Fibroblast of mammary gland (primary cell): ENCODE data around the gene NUDT1.

Experiments used
- DNase-seq: peaks from one replicate; pipeline ENCODE4 v3.0.0-alpha.2; 2010; ENCODE audit warnings: low read depth
- H3K4me3 ChIP-seq: 2 replicates; pipeline ENCODE4 v1.5.1; 2011; ENCODE audit warnings: low read depth, mild to moderate bottlenecking, low read length, moderate library complexity; ENCODE audit not compliant: control insufficient read depth
- TF ChIP-seq, protein P1 (sequence below): conservative IDR thresholded peaks from 2 replicates; pipeline ENCODE4 v1.5.1; 2011; ENCODE audit warnings: low read depth, low read length, inconsistent platforms; ENCODE audit not compliant: control insufficient read depth, insufficient read depth

NUDT1 gene

DNA sequence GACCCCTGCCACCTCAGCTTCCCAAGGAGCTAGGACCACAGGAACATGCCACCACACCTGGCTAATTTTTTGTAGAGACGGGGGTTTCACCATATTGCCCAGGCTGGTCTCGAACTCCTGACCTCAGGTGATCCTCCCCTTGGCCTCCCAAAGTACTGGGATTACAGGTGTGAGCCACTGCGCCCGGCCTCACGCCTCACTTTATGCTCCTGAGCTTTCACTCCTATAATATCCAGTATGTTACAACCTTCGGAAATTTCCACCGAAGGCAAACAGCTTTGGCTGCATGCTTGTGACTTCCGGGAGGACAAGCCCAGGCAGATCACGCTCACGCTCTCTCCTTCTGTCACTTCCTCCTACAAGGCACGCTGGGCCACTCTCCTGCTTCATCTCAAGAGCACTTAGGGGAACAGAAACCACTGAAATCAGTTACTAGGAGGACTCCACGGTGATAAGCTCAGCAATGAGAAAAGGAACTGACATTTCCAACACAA, 4.9 kb upstream of the NUDT1 start:
- no peak for DNase-seq
- TF ChIP-seq, protein P1, sequence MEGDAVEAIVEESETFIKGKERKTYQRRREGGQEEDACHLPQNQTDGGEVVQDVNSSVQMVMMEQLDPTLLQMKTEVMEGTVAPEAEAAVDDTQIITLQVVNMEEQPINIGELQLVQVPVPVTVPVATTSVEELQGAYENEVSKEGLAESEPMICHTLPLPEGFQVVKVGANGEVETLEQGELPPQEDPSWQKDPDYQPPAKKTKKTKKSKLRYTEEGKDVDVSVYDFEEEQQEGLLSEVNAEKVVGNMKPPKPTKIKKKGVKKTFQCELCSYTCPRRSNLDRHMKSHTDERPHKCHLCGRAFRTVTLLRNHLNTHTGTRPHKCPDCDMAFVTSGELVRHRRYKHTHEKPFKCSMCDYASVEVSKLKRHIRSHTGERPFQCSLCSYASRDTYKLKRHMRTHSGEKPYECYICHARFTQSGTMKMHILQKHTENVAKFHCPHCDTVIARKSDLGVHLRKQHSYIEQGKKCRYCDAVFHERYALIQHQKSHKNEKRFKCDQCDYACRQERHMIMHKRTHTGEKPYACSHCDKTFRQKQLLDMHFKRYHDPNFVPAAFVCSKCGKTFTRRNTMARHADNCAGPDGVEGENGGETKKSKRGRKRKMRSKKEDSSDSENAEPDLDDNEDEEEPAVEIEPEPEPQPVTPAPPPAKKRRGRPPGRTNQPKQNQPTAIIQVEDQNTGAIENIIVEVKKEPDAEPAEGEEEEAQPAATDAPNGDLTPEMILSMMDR: no peak
- H3K4me3 ChIP-seq: no peak overlapping the region

DNA sequence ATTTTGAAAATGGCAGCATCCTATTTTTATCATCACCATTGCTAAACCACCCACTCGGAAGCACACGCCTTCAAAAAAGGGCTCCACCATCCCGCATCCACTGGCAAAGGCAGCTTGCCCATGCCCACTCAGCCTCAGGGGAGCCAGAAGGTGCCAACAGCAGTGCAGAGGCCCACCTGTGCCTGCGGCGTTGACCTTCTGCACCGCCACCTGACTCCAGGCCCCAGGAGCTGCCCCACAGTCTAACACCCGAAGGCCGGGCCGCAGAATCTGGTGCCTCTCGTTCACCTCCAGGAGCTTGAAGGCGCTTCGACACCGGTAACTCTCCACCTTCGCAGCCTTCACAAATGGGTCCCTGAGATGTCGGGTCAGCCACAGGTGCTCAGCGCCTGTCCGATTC, 2.8 kb upstream of the NUDT1 start:
- no peak for DNase-seq
- H3K4me3 ChIP-seq: no peak overlapping the region
- TF ChIP-seq, protein P1: no peak

DNA sequence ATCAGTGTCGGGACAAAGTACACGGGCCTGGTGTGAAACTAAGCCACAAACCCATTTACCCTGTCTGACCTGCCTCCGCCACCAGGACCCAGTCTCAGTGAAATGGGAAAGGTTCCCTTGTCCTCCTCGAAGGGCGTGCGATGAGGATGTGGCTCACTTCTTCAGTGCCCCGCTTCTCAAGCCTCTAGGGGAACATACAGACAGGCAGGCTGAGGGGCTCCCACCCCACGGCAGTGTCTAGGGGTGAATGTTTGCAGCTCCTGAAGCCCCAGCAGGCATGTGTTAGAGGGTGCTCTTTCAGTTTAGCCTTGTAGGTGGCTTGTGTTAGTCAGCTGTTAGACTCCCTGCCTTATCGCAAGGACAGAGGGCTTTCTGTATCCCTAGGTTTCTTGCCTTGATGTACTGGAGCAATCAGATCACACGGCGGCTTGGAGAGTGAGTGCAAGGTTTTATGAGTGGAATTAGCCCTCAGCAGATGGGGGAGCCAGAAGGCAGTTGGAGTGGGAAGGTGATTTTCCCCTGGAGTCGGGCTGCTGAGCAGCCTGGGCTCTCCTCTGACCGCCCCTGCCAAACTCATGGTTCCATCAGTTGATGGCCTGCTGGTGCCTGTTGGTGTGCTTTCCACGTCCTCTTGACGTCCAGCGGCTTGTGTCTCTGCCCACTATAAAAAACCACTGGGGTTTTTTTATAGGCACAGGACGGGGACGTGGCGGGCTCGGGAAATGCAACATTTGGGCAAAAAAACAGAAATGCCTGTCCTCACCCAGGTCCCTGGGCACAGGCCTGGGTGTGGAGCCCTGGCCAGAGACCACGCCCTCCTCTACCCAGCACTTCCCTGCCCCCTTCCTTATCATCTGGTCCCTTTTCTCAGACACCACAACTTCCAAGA, 759 bp downstream of the NUDT1 start:
- TF ChIP-seq, protein P1: peak; percentile 11
- H3K4me3 ChIP-seq: peak overlapping the region; percentile 81
- no peak for DNase-seq

DNA sequence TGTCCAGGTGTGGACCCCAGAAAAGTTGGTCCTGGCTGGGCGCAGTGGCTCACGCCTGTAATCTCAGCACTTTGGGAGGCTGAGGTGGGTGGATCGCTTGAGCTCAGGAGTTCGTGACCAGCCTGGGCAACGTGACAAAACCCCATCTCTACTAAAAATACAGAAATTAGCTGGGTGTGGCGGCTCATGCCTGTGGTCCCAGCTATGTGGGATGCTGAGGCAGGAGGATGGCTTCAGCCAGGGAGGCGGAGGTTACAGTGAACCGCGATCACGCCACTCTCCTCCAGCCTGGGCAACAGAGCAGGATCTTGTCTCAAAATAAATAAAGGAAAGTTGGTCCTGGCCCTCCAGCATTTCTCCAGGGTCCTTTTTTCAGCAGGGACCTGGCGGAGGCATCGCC, 1.4 kb downstream of the NUDT1 start:
- TF ChIP-seq, protein P1: no peak
- DNase-seq: no peak
- no peak overlapping the region for H3K4me3 ChIP-seq

- no peak overlapping the region for H3K4me3 ChIP-seq
- DNase-seq: no peak
- TF ChIP-seq, protein P1: no peak
Measured at GRCh38 chr7:2244404-2244995, 2.5 kb downstream of the NUDT1 start.

- TF ChIP-seq, protein P1: no peak
- no peak overlapping the region for H3K4me3 ChIP-seq
- DNase-seq: no peak
Measured at GRCh38 chr7:2245883-2246675, 4.1 kb downstream of the NUDT1 start.
